SK-N-SH treated with all-trans-retinoic acid at 6 μM for 48 hours (cell line): ENCODE measurements around the gene LAD1.

Source experiments
- ATAC-seq: fragments of 200-7000 bp; cut with Tn5 transposase; 3 replicates; pipeline ENCODE4 v1.9.1; 2020; ENCODE audit warnings: mild to moderate bottlenecking, moderate library complexity
- ARNTL ChIP-seq: fragments of 450-650 bp; formaldehyde crosslinking; IDR thresholded peaks from 2 replicates; pipeline ENCODE4 v1.5.0; 2020; ENCODE audit warnings: low read depth, mild to moderate bottlenecking, moderate library complexity, borderline replicate concordance
- CSDC2 ChIP-seq: fragments of 250-450 bp; sonication (Bioruptor Pico); IDR thresholded peaks from 2 replicates; pipeline ENCODE4 v1.5.0; 2020; ENCODE audit warnings: mild to moderate bottlenecking, moderate library complexity
- ESRRG ChIP-seq: fragments of 250-450 bp; sonication (Bioruptor Pico); IDR thresholded peaks from 2 replicates; pipeline ENCODE4 v1.6.1; 2021; ENCODE audit warnings: mild to moderate bottlenecking
- GLIS3 ChIP-seq: fragments of 250-450 bp; sonication (Bioruptor Pico); IDR thresholded peaks from 2 replicates; pipeline ENCODE4 v1.5.0; 2020; ENCODE audit warnings: mild to moderate bottlenecking, moderate library complexity
- OSR1 ChIP-seq: fragments of 250-450 bp; sonication (Bioruptor Pico); IDR thresholded peaks from 2 replicates; pipeline ENCODE4 v1.8.0; 2022; ENCODE audit warnings: moderate library complexity, mild to moderate bottlenecking, inconsistent platforms
- PPARA ChIP-seq: fragments of 250-450 bp; sonication (Bioruptor Pico); IDR thresholded peaks from 2 replicates; pipeline ENCODE4 v1.5.0; 2020; ENCODE audit warnings: mild to moderate bottlenecking, borderline replicate concordance
- RARB ChIP-seq: fragments of 250-450 bp; sonication (Bioruptor Pico); IDR thresholded peaks from 2 replicates; pipeline ENCODE4 v1.8.0; 2021; ENCODE audit warnings: mild to moderate bottlenecking, moderate library complexity
- SNAI2 ChIP-seq: fragments of 250-450 bp; sonication (Bioruptor Pico); IDR thresholded peaks from 2 replicates; pipeline ENCODE4 v1.5.0; 2020; ENCODE audit warnings: mild to moderate bottlenecking, moderate library complexity
- TCF4 ChIP-seq: fragments of 250-450 bp; sonication (Bioruptor Pico); IDR thresholded peaks from 2 replicates; pipeline ENCODE4 v1.8.0; 2021; ENCODE audit warnings: mild to moderate bottlenecking, moderate library complexity, borderline replicate concordance
- ZC3H10 ChIP-seq: fragments of 250-450 bp; sonication (Bioruptor Pico); IDR thresholded peaks from 2 replicates; pipeline ENCODE4 v1.5.1; 2021; ENCODE audit warnings: mild to moderate bottlenecking, moderate library complexity
- ZFP3 ChIP-seq: fragments of 250-450 bp; sonication (Bioruptor Pico); IDR thresholded peaks from 2 replicates; pipeline ENCODE4 v1.5.0; 2020; ENCODE audit warnings: mild to moderate bottlenecking, moderate library complexity
- ZFP30 ChIP-seq: fragments of 450-650 bp; formaldehyde crosslinking; IDR thresholded peaks from 2 replicates; pipeline ENCODE4 v1.5.0; 2022; ENCODE audit warnings: mild to moderate bottlenecking, moderate library complexity
- ZNF565 ChIP-seq: fragments of 450-650 bp; formaldehyde crosslinking; conservative IDR thresholded peaks from 2 replicates; pipeline ENCODE4 v1.5.0; 2020; ENCODE audit warnings: low read depth, mild to moderate bottlenecking, moderate library complexity
- ZNF8 ChIP-seq: fragments of 450-650 bp; formaldehyde crosslinking; IDR thresholded peaks from 2 replicates; pipeline ENCODE4 v1.5.0; 2020; ENCODE audit warnings: mild to moderate bottlenecking, moderate library complexity
- TF ChIP-seq, protein P1 (sequence below): fragments of 250-450 bp; sonication (Bioruptor Pico); IDR thresholded peaks from 2 replicates; pipeline ENCODE4 v1.5.1; 2020; ENCODE audit warnings: low read depth, mild to moderate bottlenecking, moderate library complexity
- TF ChIP-seq, protein P2 (sequence below): fragments of 250-450 bp; sonication (Bioruptor Pico); IDR thresholded peaks from 2 replicates; pipeline ENCODE4 v1.5.0; 2020; ENCODE audit warnings: mild to moderate bottlenecking, moderate library complexity
- TF ChIP-seq, protein P3 (sequence below): fragments of 250-450 bp; sonication (Bioruptor Pico); IDR thresholded peaks from 2 replicates; pipeline ENCODE4 v1.5.1; 2021; ENCODE audit warnings: mild to moderate bottlenecking, moderate library complexity
- TF ChIP-seq, protein P4 (sequence below): fragments of 250-450 bp; sonication (Bioruptor Pico); IDR thresholded peaks from 2 replicates; pipeline ENCODE4 v1.8.0; 2021; ENCODE audit warnings: low read depth, mild to moderate bottlenecking, moderate library complexity, borderline replicate concordance

Gene LAD1

DNA sequence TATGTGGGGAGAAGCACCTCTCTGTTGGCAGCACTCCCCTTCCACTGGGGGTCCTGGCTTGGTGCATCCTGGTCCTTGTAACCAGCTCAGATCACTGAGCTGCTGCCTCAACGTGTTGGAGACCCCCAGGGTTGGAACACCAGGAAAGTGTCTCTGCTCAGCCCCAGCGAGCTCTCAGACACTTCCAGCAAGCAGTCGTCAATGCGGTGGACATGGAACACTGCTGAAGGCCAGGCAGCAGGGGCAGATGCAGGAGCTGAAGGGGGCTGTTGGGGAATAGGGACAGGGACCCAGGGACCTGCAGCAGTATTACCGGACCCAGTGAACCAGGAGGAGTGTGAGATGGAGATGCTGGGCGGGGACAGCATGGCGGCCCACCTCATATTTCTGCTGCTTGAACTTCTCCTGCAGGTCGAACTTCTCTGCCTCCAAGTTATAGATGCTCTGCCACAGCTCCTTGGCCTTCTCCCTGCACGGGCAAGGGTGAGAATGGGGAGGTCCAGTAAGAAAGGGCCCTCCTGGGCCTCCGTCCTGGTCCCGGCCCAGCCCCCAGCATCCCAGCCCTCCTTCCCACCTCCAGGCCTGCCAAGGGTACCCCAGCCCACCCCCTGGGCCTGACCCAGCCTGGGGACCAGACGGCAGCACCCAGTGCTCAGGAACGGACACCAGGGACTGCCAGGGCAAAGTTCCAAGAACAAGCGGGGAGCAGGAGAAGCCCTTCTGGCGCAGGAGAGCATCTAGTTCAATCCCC is 38.0 kb downstream of the LAD1 start (continued):
- no peak for TF ChIP-seq OSR1
- no peak for TF ChIP-seq GLIS3 (CRISPR knock-in tag)

DNA sequence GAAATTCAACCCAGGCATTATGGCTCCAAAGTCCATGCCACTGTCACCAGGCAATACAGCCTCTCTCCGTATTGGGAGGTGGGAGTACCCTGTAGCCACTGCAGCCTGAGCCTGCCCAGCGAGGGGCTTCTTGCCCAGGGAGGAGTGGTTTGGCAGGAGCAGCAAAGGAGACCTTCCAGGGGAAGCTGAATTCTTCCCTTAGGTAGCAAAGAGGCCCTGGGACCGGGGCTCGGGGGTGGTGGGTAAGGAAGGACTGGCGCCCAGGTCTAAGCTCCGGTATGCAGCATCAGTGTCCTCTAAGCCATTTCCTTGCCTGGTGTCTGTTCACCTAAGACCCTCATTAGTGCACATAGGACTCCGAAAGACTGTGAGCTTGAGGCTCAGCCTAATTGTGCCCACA is 38.6 kb downstream of the LAD1 start:
- TF ChIP-seq RARB (CRISPR knock-in tag) (no peak), ZFP30 (CRISPR knock-in tag) (no peak), GLIS3 (CRISPR knock-in tag) (no peak), OSR1 (no peak), ZNF8 (CRISPR knock-in tag) (no peak), CSDC2 (no peak), TCF4 (no peak), ESRRG (CRISPR knock-in tag) (no peak), ZFP3 (no peak), ARNTL (no peak), SNAI2 (CRISPR knock-in tag) (no peak), PPARA (CRISPR knock-in tag) (no peak)
- TF ChIP-seq, protein P1, sequence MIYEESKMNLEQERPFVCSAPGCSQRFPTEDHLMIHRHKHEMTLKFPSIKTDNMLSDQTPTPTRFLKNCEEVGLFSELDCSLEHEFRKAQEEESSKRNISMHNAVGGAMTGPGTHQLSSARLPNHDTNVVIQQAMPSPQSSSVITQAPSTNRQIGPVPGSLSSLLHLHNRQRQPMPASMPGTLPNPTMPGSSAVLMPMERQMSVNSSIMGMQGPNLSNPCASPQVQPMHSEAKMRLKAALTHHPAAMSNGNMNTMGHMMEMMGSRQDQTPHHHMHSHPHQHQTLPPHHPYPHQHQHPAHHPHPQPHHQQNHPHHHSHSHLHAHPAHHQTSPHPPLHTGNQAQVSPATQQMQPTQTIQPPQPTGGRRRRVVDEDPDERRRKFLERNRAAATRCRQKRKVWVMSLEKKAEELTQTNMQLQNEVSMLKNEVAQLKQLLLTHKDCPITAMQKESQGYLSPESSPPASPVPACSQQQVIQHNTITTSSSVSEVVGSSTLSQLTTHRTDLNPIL (CRISPR knock-in tag) = no peak
- TF ChIP-seq, protein P2, sequence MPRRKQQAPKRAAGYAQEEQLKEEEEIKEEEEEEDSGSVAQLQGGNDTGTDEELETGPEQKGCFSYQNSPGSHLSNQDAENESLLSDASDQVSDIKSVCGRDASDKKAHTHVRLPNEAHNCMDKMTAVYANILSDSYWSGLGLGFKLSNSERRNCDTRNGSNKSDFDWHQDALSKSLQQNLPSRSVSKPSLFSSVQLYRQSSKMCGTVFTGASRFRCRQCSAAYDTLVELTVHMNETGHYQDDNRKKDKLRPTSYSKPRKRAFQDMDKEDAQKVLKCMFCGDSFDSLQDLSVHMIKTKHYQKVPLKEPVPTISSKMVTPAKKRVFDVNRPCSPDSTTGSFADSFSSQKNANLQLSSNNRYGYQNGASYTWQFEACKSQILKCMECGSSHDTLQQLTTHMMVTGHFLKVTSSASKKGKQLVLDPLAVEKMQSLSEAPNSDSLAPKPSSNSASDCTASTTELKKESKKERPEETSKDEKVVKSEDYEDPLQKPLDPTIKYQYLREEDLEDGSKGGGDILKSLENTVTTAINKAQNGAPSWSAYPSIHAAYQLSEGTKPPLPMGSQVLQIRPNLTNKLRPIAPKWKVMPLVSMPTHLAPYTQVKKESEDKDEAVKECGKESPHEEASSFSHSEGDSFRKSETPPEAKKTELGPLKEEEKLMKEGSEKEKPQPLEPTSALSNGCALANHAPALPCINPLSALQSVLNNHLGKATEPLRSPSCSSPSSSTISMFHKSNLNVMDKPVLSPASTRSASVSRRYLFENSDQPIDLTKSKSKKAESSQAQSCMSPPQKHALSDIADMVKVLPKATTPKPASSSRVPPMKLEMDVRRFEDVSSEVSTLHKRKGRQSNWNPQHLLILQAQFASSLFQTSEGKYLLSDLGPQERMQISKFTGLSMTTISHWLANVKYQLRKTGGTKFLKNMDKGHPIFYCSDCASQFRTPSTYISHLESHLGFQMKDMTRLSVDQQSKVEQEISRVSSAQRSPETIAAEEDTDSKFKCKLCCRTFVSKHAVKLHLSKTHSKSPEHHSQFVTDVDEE (CRISPR knock-in tag) = no peak
- TF ChIP-seq, protein P3, sequence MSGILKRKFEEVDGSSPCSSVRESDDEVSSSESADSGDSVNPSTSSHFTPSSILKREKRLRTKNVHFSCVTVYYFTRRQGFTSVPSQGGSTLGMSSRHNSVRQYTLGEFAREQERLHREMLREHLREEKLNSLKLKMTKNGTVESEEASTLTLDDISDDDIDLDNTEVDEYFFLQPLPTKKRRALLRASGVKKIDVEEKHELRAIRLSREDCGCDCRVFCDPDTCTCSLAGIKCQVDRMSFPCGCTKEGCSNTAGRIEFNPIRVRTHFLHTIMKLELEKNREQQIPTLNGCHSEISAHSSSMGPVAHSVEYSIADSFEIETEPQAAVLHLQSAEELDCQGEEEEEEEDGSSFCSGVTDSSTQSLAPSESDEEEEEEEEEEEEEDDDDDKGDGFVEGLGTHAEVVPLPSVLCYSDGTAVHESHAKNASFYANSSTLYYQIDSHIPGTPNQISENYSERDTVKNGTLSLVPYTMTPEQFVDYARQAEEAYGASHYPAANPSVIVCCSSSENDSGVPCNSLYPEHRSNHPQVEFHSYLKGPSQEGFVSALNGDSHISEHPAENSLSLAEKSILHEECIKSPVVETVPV = no peak
- no peak for ATAC-seq

DNA sequence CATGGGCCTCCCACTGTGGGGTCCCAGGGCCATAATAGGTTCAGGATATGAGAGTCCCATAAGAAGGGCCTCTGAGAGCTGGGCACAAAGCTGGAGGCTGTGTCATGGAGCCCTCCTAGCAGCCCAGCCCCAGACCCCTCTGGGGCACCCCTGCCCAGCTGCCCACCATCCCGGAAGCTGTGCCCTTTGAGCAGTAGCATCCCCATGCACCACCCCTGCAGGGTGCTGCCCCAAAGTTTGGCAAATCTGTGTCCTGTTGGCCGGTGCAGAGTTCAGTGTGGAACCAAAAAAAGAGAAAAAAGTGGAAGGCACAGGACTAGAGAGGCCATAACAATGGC is 39.3 kb downstream of the LAD1 start:
- TF ChIP-seq SNAI2 (CRISPR knock-in tag) (no peak), ZC3H10 (CRISPR knock-in tag) (no peak), ZFP30 (CRISPR knock-in tag) (no peak), ZNF8 (CRISPR knock-in tag) (no peak), ZNF565 (CRISPR knock-in tag) (no peak), ZFP3 (no peak), CSDC2 (no peak), RARB (CRISPR knock-in tag) (no peak), PPARA (CRISPR knock-in tag) (no peak), TCF4 (no peak), OSR1 (no peak)
- TF ChIP-seq, protein P2 (CRISPR knock-in tag) = no peak
- TF ChIP-seq, protein P3 = no peak
- TF ChIP-seq, protein P1 (CRISPR knock-in tag) = no peak
- TF ChIP-seq, protein P4, sequence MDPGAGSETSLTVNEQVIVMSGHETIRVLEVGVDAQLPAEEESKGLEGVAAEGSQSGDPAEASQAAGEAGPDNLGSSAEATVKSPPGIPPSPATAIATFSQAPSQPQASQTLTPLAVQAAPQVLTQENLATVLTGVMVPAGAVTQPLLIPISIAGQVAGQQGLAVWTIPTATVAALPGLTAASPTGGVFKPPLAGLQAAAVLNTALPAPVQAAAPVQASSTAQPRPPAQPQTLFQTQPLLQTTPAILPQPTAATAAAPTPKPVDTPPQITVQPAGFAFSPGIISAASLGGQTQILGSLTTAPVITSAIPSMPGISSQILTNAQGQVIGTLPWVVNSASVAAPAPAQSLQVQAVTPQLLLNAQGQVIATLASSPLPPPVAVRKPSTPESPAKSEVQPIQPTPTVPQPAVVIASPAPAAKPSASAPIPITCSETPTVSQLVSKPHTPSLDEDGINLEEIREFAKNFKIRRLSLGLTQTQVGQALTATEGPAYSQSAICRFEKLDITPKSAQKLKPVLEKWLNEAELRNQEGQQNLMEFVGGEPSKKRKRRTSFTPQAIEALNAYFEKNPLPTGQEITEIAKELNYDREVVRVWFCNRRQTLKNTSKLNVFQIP (CRISPR knock-in tag) = no peak
- ATAC-seq = no peak
